GM12891 (cell line): ENCODE measurements around the gene LONP2.

Experiments
- POLR2A ChIP-seq: IDR thresholded peaks from 2 replicates; pipeline ENCODE4 v1.6.1; 2011; ENCODE audit warnings: low read depth, low read length, control low read depth
- POLR2AphosphoS5 ChIP-seq: IDR thresholded peaks from 2 replicates; pipeline ENCODE4 v1.6.1; 2011; ENCODE audit warnings: low read depth, low read length, control low read depth
- SPI1 ChIP-seq: IDR thresholded peaks from 2 replicates; pipeline ENCODE4 v1.6.1; 2011; ENCODE audit warnings: low read depth, low read length, control low read depth
- TAF1 ChIP-seq: IDR thresholded peaks from 2 replicates; pipeline ENCODE4 v1.6.1; 2011; ENCODE audit warnings: low read depth, low read length, control low read depth

GRCh38 chr16:48358419-48358818, 114.3 kb downstream of the LONP2 start:
- no peak for TF ChIP-seq POLR2A
- no peak for TF ChIP-seq POLR2AphosphoS5
- TF ChIP-seq TAF1: no peak
- TF ChIP-seq SPI1: no peak
